Mesenchymal stem cell (in vitro differentiated cells and primary cell): ENCODE measurements around the gene CAMK2G.

ENCODE experiments used
- DNase-seq: peaks from one replicate; pipeline ENCODE4 v3.0.0-alpha.2; 2013
- H2AFZ ChIP-seq: one replicate; pipeline ENCODE4 v1.6.1; 2013; ENCODE audit warnings: low read depth, mild to moderate bottlenecking, control low read depth, inconsistent platforms, low read length, moderate library complexity
- H2AK5ac ChIP-seq: 2 replicates; pipeline ENCODE4 v1.6.1; 2013; ENCODE audit warnings: low read length, moderate library complexity, mild to moderate bottlenecking, inconsistent platforms; ENCODE audit not compliant: severe bottlenecking
- H2BK120ac ChIP-seq: one replicate; pipeline ENCODE4 v1.6.1; 2013; ENCODE audit warnings: low read depth, mild to moderate bottlenecking, inconsistent platforms, low read length, moderate library complexity
- H2BK12ac ChIP-seq, 2 experiments: one replicate each; pipeline ENCODE4 v1.6.1; 2013; ENCODE audit warnings: inconsistent platforms in 2 of 2, low read length in 2 of 2, mild to moderate bottlenecking in 2 of 2, moderate library complexity in 2 of 2, control low read depth in 1 of 2
- H2BK15ac ChIP-seq: one replicate; pipeline ENCODE4 v1.6.1; 2013; ENCODE audit warnings: mild to moderate bottlenecking, low read depth, inconsistent platforms; ENCODE audit not compliant: poor library complexity, severe bottlenecking
- H2BK5ac ChIP-seq: 2 replicates; pipeline ENCODE4 v1.6.1; 2013; ENCODE audit warnings: low read depth, mild to moderate bottlenecking, low read length, control low read depth, inconsistent platforms; ENCODE audit not compliant: poor library complexity, severe bottlenecking
- H3K14ac ChIP-seq, 2 experiments: one replicate each; pipeline ENCODE4 v1.6.1; 2013; ENCODE audit warnings: inconsistent platforms in 2 of 2, low read length in 2 of 2, control low read depth in 1 of 2, mild to moderate bottlenecking in 1 of 2, moderate library complexity in 1 of 2
- H3K18ac ChIP-seq, 2 experiments: one replicate each; pipeline ENCODE4 v1.6.1; 2013; ENCODE audit warnings: inconsistent platforms in 2 of 2, low read length in 2 of 2, control low read depth in 1 of 2, low read depth in 1 of 2, mild to moderate bottlenecking in 1 of 2
- H3K23ac ChIP-seq, 2 experiments: one replicate each; pipeline ENCODE4 v1.6.1; 2013; ENCODE audit warnings: inconsistent platforms in 2 of 2, low read length in 2 of 2, mild to moderate bottlenecking in 2 of 2, moderate library complexity in 2 of 2, control low read depth in 1 of 2
- H3K27ac ChIP-seq: 2 replicates; pipeline ENCODE4 v1.5.1; 2013; ENCODE audit warnings: mild to moderate bottlenecking, moderate library complexity, low read length, control low read depth, inconsistent platforms; ENCODE audit not compliant: poor library complexity, severe bottlenecking
- H3K27me3 ChIP-seq, 2 experiments: 2 replicates each; pipeline versions ENCODE4 v1.6.1 to v1.7.0; 2013; ENCODE audit warnings: low read length in 2 of 2, mild to moderate bottlenecking in 2 of 2, moderate library complexity in 2 of 2, control low read depth in 1 of 2, inconsistent platforms in 1 of 2; ENCODE audit not compliant: control insufficient read depth in 1 of 2, insufficient read depth in 1 of 2
- H3K36me3 ChIP-seq, 2 experiments: 2 replicates each; pipeline versions ENCODE4 v1.6.1 to v1.7.0; 2013; ENCODE audit warnings: low read length in 2 of 2, control low read depth in 1 of 2, inconsistent platforms in 1 of 2, low read depth in 1 of 2, mild to moderate bottlenecking in 1 of 2; ENCODE audit not compliant: insufficient read depth in 2 of 2, control insufficient read depth in 1 of 2
- H3K4ac ChIP-seq, 2 experiments: one replicate each; pipeline ENCODE4 v1.6.1; 2013; ENCODE audit warnings: inconsistent platforms in 2 of 2, low read length in 2 of 2, mild to moderate bottlenecking in 2 of 2, moderate library complexity in 2 of 2, control low read depth in 1 of 2, low read depth in 1 of 2
- H3K4me1 ChIP-seq: 2 replicates; pipeline ENCODE4 v1.6.1; 2013; ENCODE audit warnings: low read depth, low read length, control low read depth; ENCODE audit not compliant: control insufficient read depth, insufficient read depth
- H3K4me2 ChIP-seq: 2 replicates; pipeline ENCODE4 v1.6.1; 2013; ENCODE audit warnings: low read length, mild to moderate bottlenecking, inconsistent platforms; ENCODE audit not compliant: poor library complexity, severe bottlenecking
- H3K4me3 ChIP-seq, 2 experiments: 2 replicates each; pipeline versions ENCODE4 v1.5.1 to v1.7.0; 2013; ENCODE audit warnings: low read length in 2 of 2, mild to moderate bottlenecking in 2 of 2, control low read depth in 1 of 2, low read depth in 1 of 2; ENCODE audit not compliant: insufficient read depth in 1 of 2
- H3K79me1 ChIP-seq: replicated peaks from 2 replicates; pipeline ENCODE4 v1.6.1; 2013; ENCODE audit warnings: mild to moderate bottlenecking, control low read depth, low read length, inconsistent platforms; ENCODE audit not compliant: poor library complexity, severe bottlenecking
- H3K9ac ChIP-seq: 2 replicates; pipeline ENCODE4 v1.7.0; 2013; ENCODE audit warnings: mild to moderate bottlenecking, low read length, moderate library complexity
- H3K9me3 ChIP-seq: 2 replicates; pipeline ENCODE4 v1.7.0; 2013; ENCODE audit warnings: mild to moderate bottlenecking, low read length; ENCODE audit not compliant: control insufficient read depth
- H4K8ac ChIP-seq: one replicate; pipeline ENCODE4 v1.6.1; 2013; ENCODE audit warnings: inconsistent platforms, mild to moderate bottlenecking, low read length, moderate library complexity
- H4K91ac ChIP-seq: one replicate; pipeline ENCODE4 v1.6.1; 2013; ENCODE audit warnings: mild to moderate bottlenecking, low read length, inconsistent platforms
- WGBS: methylation state at CpG from one replicate; pipeline ENCODE4 v1.1.7; 2013; ENCODE audit warnings: mixed read lengths; 5-methylcytosine and 5-hydroxymethylcytosine counted together

Gene CAMK2G

DNA sequence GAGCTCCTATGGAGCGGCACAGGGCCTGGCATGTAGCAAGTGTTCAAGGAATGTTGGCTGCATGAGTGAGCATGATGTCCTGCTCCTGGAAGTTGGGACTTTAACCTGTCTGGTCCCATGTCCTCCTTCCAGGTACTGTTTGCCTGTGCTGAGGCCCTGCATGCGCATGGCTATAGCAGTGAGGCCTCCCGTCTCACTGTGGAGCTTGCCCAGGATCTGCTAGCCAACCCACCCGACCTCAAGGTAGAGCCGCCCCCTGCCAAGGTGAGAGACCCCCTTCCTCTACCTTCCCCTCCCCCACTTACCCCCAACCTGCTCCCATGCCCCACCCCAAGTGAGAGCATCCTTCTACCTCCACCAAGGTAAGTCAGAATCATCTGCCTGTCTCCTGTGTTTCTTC, 80.9 kb downstream of the CAMK2G start:
- H3K18ac ChIP-seq = no peak overlapping the region
- no peak overlapping the region for H3K4ac ChIP-seq
- H2AFZ ChIP-seq = no peak overlapping the region
- no peak overlapping the region for H2BK120ac ChIP-seq
- H3K4me3 ChIP-seq = no peak overlapping the region
- no peak overlapping the region for H4K8ac ChIP-seq
- H3K27ac ChIP-seq = no peak overlapping the region
- no peak overlapping the region for H3K23ac ChIP-seq
- H2BK15ac ChIP-seq = no peak overlapping the region
- H4K91ac ChIP-seq = no peak overlapping the region
- H3K4me2 ChIP-seq = no peak overlapping the region
- no peak overlapping the region for H3K14ac ChIP-seq
- H3K9me3 ChIP-seq = no peaks in the 10 kb centered on the region
- H3K27me3 ChIP-seq = no peaks in the 10 kb centered on the region
- H3K9ac ChIP-seq = no peak overlapping the region
- H3K36me3 ChIP-seq = peaks cover 89 to 95% of the 10 kb centered on the region in 2 experiments
- no peak overlapping the region for H2BK12ac ChIP-seq
- H3K79me1 ChIP-seq = peaks cover 30% of the 10 kb centered on the region
- no peak for DNase-seq
- no peak overlapping the region for H2AK5ac ChIP-seq
- 97% methylated on average over 5 of the region's 5 CpGs for WGBS
- H3K4me1 ChIP-seq = no peaks in the 10 kb centered on the region
- no peak overlapping the region for H2BK5ac ChIP-seq

GRCh38 chr10:73791871-73792400, 82.4 kb downstream of the CAMK2G start:
- Histone ChIP-seq H2AFZ (no peak overlapping the region), H3K9me3 (no peaks in the 10 kb centered on the region), H3K18ac (no peak overlapping the region), H3K4me3 (no peak overlapping the region), H2BK5ac (no peak overlapping the region), H2BK120ac (no peak overlapping the region), H3K27ac (no peak overlapping the region), H3K23ac (no peak overlapping the region), H2BK12ac (no peak overlapping the region), H3K14ac (no peak overlapping the region), H4K91ac (no peak overlapping the region), H3K4me1 (peaks cover 7% of the 10 kb centered on the region), H3K36me3 (peaks cover 74 to 80% of the 10 kb centered on the region in 2 experiments), H3K4me2 (no peak overlapping the region), H2BK15ac (no peak overlapping the region), H3K79me1 (peaks cover 30% of the 10 kb centered on the region), H3K4ac (no peak overlapping the region), H3K9ac (no peak overlapping the region), H4K8ac (no peak overlapping the region), H3K27me3 (no peaks in the 10 kb centered on the region), H2AK5ac (no peak overlapping the region)
- 96% methylated on average over 26 of the region's 26 CpGs for WGBS
- no peak for DNase-seq

DNA sequence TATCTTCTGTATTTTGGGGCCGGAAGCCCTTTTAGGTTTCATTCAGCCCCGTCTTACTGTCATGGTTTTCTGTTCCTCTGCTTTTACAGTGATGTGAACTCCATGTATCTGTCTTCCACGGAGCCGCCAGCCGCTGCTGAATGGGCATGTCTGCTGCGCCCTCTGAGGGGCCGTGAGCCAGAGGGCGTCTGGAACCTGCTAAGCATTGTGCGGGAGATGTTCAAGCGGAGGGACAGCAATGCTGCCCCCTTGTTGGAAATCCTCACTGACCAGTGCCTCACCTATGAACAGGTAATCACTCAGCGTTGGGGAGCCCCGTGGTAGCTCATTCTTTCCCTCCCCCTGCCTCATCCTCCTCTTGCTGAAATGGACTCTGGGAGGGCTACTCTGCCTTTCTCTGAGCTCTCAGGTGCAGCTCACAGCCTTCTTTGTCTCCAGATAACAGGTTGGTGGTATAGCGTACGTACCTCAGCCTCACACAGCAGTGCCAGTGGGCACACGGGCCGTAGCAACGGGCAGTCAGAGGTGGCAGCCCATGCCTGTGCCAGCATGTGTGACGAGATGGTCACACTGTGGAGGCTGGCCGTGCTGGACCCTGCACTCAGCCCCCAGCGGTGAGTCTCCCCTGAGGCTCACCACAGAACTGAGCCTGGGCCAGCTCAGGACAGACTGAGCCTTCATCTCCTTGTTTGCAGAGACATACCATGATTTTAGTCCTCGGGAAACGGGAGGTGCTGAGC, 83.3 kb downstream of the CAMK2G start:
- Histone ChIP-seq H3K4me2 (no peak overlapping the region), H3K23ac (no peak overlapping the region), H3K36me3 (peaks cover 70 to 72% of the 10 kb centered on the region in 2 experiments), H3K18ac (no peak overlapping the region), H2BK120ac (no peak overlapping the region), H4K8ac (no peak overlapping the region), H4K91ac (no peak overlapping the region), H3K4ac (no peak overlapping the region), H3K9ac (no peak overlapping the region), H3K4me1 (peaks cover 7% of the 10 kb centered on the region), H3K4me3 (no peak overlapping the region), H2BK5ac (no peak overlapping the region), H3K79me1 (peaks cover 30% of the 10 kb centered on the region), H2AFZ (no peak overlapping the region), H2AK5ac (no peak overlapping the region), H3K14ac (no peak overlapping the region), H2BK12ac (no peak overlapping the region), H3K27me3 (no peaks in the 10 kb centered on the region), H2BK15ac (no peak overlapping the region), H3K9me3 (no peaks in the 10 kb centered on the region), H3K27ac (no peak overlapping the region)
- 95% methylated on average over 21 of the region's 22 CpGs for WGBS
- no peak for DNase-seq

DNA sequence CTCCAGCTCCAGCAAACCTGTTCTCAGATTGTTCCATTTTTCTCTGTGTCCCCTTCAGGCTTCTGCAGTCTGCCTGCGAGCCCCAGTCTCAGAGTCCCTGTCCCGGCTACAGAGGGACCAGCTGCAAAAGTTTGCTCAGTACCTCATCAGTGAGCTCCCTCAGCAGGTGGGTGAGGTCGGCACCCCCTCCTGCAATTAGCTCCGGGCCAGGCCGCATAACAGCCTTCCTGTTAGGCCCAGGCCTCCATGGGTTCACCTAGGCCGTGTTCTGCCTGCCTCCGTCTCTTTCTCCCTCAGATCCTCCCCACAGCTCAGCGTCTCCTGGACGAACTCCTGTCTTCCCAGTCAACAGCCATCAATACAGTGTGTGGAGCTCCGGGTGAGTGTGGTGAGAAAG, 84.7 kb downstream of the CAMK2G start:
- no peak overlapping the region for H2BK120ac ChIP-seq

More for the DNA sequence above, 84.7 kb downstream of the CAMK2G start:
- no peak overlapping the region for H2BK15ac ChIP-seq
- H3K79me1 ChIP-seq = peaks cover 30% of the 10 kb centered on the region
- H3K27me3 ChIP-seq = no peaks in the 10 kb centered on the region
- H2AK5ac ChIP-seq = no peak overlapping the region
- no peak overlapping the region for H2BK12ac ChIP-seq
- no peak overlapping the region for H2BK5ac ChIP-seq
- H3K4me1 ChIP-seq = peaks cover 7% of the 10 kb centered on the region
- H2AFZ ChIP-seq = no peak overlapping the region
- H3K18ac ChIP-seq = no peak overlapping the region
- H3K4me2 ChIP-seq = no peak overlapping the region
- no peak overlapping the region for H3K4ac ChIP-seq
- WGBS = 98% methylated on average over 8 of the region's 10 CpGs
- H4K8ac ChIP-seq = no peak overlapping the region
- no peak for DNase-seq
- H3K23ac ChIP-seq = no peak overlapping the region
- H3K14ac ChIP-seq = no peak overlapping the region
- no peak overlapping the region for H3K4me3 ChIP-seq
- no peak overlapping the region for H4K91ac ChIP-seq
- peaks cover 58 to 59% of the 10 kb centered on the region in 2 experiments for H3K36me3 ChIP-seq
- no peak overlapping the region for H3K27ac ChIP-seq
- no peak overlapping the region for H3K9ac ChIP-seq
- no peaks in the 10 kb centered on the region for H3K9me3 ChIP-seq
